ENCODE results near the gene PLEKHN1.
"Not testable (repeated sequence)": the region's sequence is repeated elsewhere in the genome, so short reads cannot be mapped to it uniquely, and the experiment has no call there.

The PLEKHN1 gene

GRCh38 chr1:980602-981395, 14.5 kb downstream of the PLEKHN1 start:
- no peak overlapping the region for H3K27ac ChIP-seq (ENCODE audit: low read depth, low read length)
- H3K4me1 ChIP-seq (ENCODE audit: control insufficient read depth, insufficient read depth, low read length) = no peaks in the 10 kb centered on the region
- no peaks in the 10 kb centered on the region for H3K36me3 ChIP-seq (ENCODE audit: control insufficient read depth, insufficient read depth, low read length)
- H3K4me3 ChIP-seq (ENCODE audit: low read depth, low read length) = no peak overlapping the region
- H3K27me3 ChIP-seq (ENCODE audit: control insufficient read depth, insufficient read depth, low read length) = peaks cover 47% of the 10 kb centered on the region
- H3K9me3 ChIP-seq (ENCODE audit: control insufficient read depth, insufficient read depth, low read length) = no peaks in the 10 kb centered on the region
- no peak overlapping the region for H3K9ac ChIP-seq (ENCODE audit: low read depth, low read length)

- Histone ChIP-seq H3K4me3 (ENCODE audit: low read depth, low read length) (no peak overlapping the region), H3K4me1 (ENCODE audit: control insufficient read depth, insufficient read depth, low read length) (no peaks in the 10 kb centered on the region)
Measured at GRCh38 chr1:981491-981954, 15.2 kb downstream of the PLEKHN1 start.

GRCh38 chr1:981955-982558, 15.8 kb downstream of the PLEKHN1 start, which contains the start of gene PERM1:
Gene PERM1 (minus strand): TSS chr1:982093. CDS start chr1:981029, 1,064 bp downstream.
- Histone ChIP-seq H3K4me3 (ENCODE audit: low read depth, low read length) (no peak within 1 kb of the TSS), H3K9me3 (ENCODE audit: control insufficient read depth, insufficient read depth, low read length) (no peaks in the 10 kb centered on the region), H3K27ac (ENCODE audit: low read depth, low read length) (no peak within 1 kb of the TSS), H3K9ac (ENCODE audit: low read depth, low read length) (no peak within 1 kb of the TSS), H3K36me3 (ENCODE audit: control insufficient read depth, insufficient read depth, low read length) (no peaks in the 10 kb centered on the region), H3K4me1 (ENCODE audit: control insufficient read depth, insufficient read depth, low read length) (no peaks in the 10 kb centered on the region), H3K27me3 (ENCODE audit: control insufficient read depth, insufficient read depth, low read length) (peaks cover 49% of the 10 kb centered on the region)

More at GRCh38 chr1:981491-981954, 15.2 kb downstream of the PLEKHN1 start:
- Histone ChIP-seq H3K27ac (ENCODE audit: low read depth, low read length) (no peak overlapping the region), H3K9ac (ENCODE audit: low read depth, low read length) (no peak overlapping the region), H3K9me3 (ENCODE audit: control insufficient read depth, insufficient read depth, low read length) (no peaks in the 10 kb centered on the region), H3K36me3 (ENCODE audit: control insufficient read depth, insufficient read depth, low read length) (no peaks in the 10 kb centered on the region), H3K27me3 (ENCODE audit: control insufficient read depth, insufficient read depth, low read length) (peaks cover 49% of the 10 kb centered on the region)

GRCh38 chr1:982765-983436, 16.6 kb downstream of the PLEKHN1 start:
- no peaks in the 10 kb centered on the region for H3K36me3 ChIP-seq (ENCODE audit: control insufficient read depth, insufficient read depth, low read length)
- H3K4me3 ChIP-seq (ENCODE audit: low read depth, low read length) = no peak overlapping the region
- H3K27me3 ChIP-seq (ENCODE audit: control insufficient read depth, insufficient read depth, low read length) = peaks cover 49% of the 10 kb centered on the region
- H3K9me3 ChIP-seq (ENCODE audit: control insufficient read depth, insufficient read depth, low read length) = no peaks in the 10 kb centered on the region
- no peak overlapping the region for H3K27ac ChIP-seq (ENCODE audit: low read depth, low read length)
- no peaks in the 10 kb centered on the region for H3K4me1 ChIP-seq (ENCODE audit: control insufficient read depth, insufficient read depth, low read length)
- H3K9ac ChIP-seq (ENCODE audit: low read depth, low read length) = no peak overlapping the region

- H3K9me3 ChIP-seq (ENCODE audit: control insufficient read depth, insufficient read depth, low read length) = no peaks in the 10 kb centered on the region
- no peaks in the 10 kb centered on the region for H3K4me1 ChIP-seq (ENCODE audit: control insufficient read depth, insufficient read depth, low read length)
- H3K9ac ChIP-seq (ENCODE audit: low read depth, low read length) = no peak overlapping the region
- no peak overlapping the region for H3K4me3 ChIP-seq (ENCODE audit: low read depth, low read length)
- H3K36me3 ChIP-seq (ENCODE audit: control insufficient read depth, insufficient read depth, low read length) = no peaks in the 10 kb centered on the region
- peaks cover 55% of the 10 kb centered on the region for H3K27me3 ChIP-seq (ENCODE audit: control insufficient read depth, insufficient read depth, low read length)
- no peak overlapping the region for H3K27ac ChIP-seq (ENCODE audit: low read depth, low read length)
Measured at GRCh38 chr1:983798-984475, 17.7 kb downstream of the PLEKHN1 start.

- Histone ChIP-seq H3K27me3 (ENCODE audit: control insufficient read depth, insufficient read depth, low read length) (peaks cover 59% of the 10 kb centered on the region), H3K9ac (ENCODE audit: low read depth, low read length) (no peak overlapping the region), H3K4me3 (ENCODE audit: low read depth, low read length) (no peak overlapping the region), H3K27ac (ENCODE audit: low read depth, low read length) (no peak overlapping the region), H3K36me3 (ENCODE audit: control insufficient read depth, insufficient read depth, low read length) (no peaks in the 10 kb centered on the region), H3K9me3 (ENCODE audit: control insufficient read depth, insufficient read depth, low read length) (no peaks in the 10 kb centered on the region), H3K4me1 (ENCODE audit: control insufficient read depth, insufficient read depth, low read length) (no peaks in the 10 kb centered on the region)
Measured at GRCh38 chr1:984476-984814, 18.2 kb downstream of the PLEKHN1 start.

- Histone ChIP-seq H3K27ac (ENCODE audit: low read depth, low read length) (no peak overlapping the region), H3K27me3 (ENCODE audit: control insufficient read depth, insufficient read depth, low read length) (peaks cover 57% of the 10 kb centered on the region), H3K4me3 (ENCODE audit: low read depth, low read length) (no peak overlapping the region)
Measured at GRCh38 chr1:985126-985525, 18.8 kb downstream of the PLEKHN1 start.

GRCh38 chr1:988061-988460, 21.8 kb downstream of the PLEKHN1 start:
- not testable (repeated sequence) for H3K4me3 ChIP-seq (ENCODE audit: low read depth, low read length); H3K27ac ChIP-seq (ENCODE audit: low read depth, low read length); H3K4me1 ChIP-seq (ENCODE audit: control insufficient read depth, insufficient read depth, low read length); H3K9me3 ChIP-seq (ENCODE audit: control insufficient read depth, insufficient read depth, low read length); H3K9ac ChIP-seq (ENCODE audit: low read depth, low read length); H3K36me3 ChIP-seq (ENCODE audit: control insufficient read depth, insufficient read depth, low read length)
- peaks cover 61% of the 10 kb centered on the region for H3K27me3 ChIP-seq (ENCODE audit: control insufficient read depth, insufficient read depth, low read length)

More at GRCh38 chr1:985126-985525, 18.8 kb downstream of the PLEKHN1 start:
- H3K4me1 ChIP-seq (ENCODE audit: control insufficient read depth, insufficient read depth, low read length) = no peaks in the 10 kb centered on the region
- H3K36me3 ChIP-seq (ENCODE audit: control insufficient read depth, insufficient read depth, low read length) = no peaks in the 10 kb centered on the region
- no peaks in the 10 kb centered on the region for H3K9me3 ChIP-seq (ENCODE audit: control insufficient read depth, insufficient read depth, low read length)
- H3K9ac ChIP-seq (ENCODE audit: low read depth, low read length) = no peak overlapping the region

GRCh38 chr1:991275-991674, 25.0 kb downstream of the PLEKHN1 start:
- not testable (repeated sequence) for H3K4me3 ChIP-seq (ENCODE audit: low read depth, low read length); H3K9ac ChIP-seq (ENCODE audit: low read depth, low read length); H3K27ac ChIP-seq (ENCODE audit: low read depth, low read length); H3K9me3 ChIP-seq (ENCODE audit: control insufficient read depth, insufficient read depth, low read length); H3K4me1 ChIP-seq (ENCODE audit: control insufficient read depth, insufficient read depth, low read length); H3K36me3 ChIP-seq (ENCODE audit: control insufficient read depth, insufficient read depth, low read length)
- peaks cover 64% of the 10 kb centered on the region for H3K27me3 ChIP-seq (ENCODE audit: control insufficient read depth, insufficient read depth, low read length)

GRCh38 chr1:991895-992294, 25.6 kb downstream of the PLEKHN1 start:
- no peak overlapping the region for H3K9ac ChIP-seq (ENCODE audit: low read depth, low read length)
- H3K27ac ChIP-seq (ENCODE audit: low read depth, low read length) = no peak overlapping the region
- peaks cover 67% of the 10 kb centered on the region for H3K27me3 ChIP-seq (ENCODE audit: control insufficient read depth, insufficient read depth, low read length)
- no peaks in the 10 kb centered on the region for H3K36me3 ChIP-seq (ENCODE audit: control insufficient read depth, insufficient read depth, low read length)
- H3K4me3 ChIP-seq (ENCODE audit: low read depth, low read length) = no peak overlapping the region
- H3K9me3 ChIP-seq (ENCODE audit: control insufficient read depth, insufficient read depth, low read length) = no peaks in the 10 kb centered on the region
- no peaks in the 10 kb centered on the region for H3K4me1 ChIP-seq (ENCODE audit: control insufficient read depth, insufficient read depth, low read length)

All from HUES48 (cell line).